ENCODE data around the gene LRRFIP1. TPM values are rescaled to one million over a fixed set of nuclear protein-coding genes. Genes with fewer than 3 reads are reported as not detected.

Gene LRRFIP1
- total RNA-seq, 1 donor from 2014 or later, result 150 TPM

DNA sequence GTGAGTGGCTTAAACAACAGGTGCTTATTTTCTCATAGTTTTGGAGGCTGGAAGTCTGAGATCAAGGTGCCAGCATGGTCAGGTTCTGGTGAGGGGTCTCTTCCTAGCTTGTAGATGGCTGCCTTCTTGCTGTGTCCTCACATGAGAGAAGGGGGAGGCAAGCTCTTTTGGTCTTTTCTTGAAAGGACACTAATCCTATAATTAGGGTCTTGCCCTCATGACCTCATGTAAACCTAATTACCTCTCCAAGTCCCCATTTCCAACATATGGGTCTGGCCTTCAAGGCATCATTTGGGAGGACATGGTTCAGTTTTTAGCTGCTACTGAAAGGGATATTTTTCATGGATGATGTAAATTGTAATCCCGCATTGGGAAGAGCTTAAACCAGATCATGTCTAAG is 189.1 kb downstream of the LRRFIP1 start:
- no peak for DNase-seq (ENCODE audit: extremely low read depth, low read depth, low spot score)

DNA sequence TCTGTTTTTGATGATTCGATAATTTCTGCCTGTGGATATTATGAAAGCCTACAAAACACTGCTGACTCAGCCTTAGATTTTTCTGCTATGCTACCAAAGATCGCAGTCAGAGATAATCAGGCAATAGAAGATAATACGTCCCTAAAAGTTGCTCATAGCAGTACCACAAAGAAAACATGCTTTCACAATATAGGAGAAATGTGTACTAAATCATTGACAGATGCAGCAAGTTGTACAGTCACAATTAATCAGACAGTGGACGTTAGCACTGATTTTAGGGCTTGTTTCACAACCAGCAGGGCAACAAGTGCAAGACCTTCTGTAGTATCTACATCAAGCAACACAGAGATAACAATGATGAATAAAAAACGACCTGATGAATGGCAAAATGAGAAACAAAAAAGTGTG is 190.7 kb downstream of the LRRFIP1 start:
- DNase-seq (ENCODE audit: extremely low read depth, low read depth, low spot score), result no peak

DNA sequence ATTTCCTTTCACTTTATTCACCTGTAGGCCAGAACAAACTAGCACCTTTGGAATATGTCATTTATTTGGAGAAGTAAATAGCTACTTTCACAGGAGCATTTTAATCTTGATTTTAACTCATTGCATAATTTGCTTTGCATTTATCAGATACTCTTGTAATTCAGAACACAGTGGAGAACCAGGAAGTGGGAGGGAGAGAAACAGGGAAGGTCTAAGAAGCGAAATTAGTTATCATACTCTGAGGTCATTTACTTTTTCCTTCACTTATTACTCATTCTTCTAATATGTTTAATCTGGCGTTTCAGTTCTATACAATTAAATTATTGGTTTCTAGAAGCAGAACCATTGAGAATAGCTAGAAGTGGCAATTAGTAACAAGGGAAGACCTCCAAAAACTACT is 191.8 kb downstream of the LRRFIP1 start:
- no peak for DNase-seq (ENCODE audit: extremely low read depth, low read depth, low spot score)

DNA sequence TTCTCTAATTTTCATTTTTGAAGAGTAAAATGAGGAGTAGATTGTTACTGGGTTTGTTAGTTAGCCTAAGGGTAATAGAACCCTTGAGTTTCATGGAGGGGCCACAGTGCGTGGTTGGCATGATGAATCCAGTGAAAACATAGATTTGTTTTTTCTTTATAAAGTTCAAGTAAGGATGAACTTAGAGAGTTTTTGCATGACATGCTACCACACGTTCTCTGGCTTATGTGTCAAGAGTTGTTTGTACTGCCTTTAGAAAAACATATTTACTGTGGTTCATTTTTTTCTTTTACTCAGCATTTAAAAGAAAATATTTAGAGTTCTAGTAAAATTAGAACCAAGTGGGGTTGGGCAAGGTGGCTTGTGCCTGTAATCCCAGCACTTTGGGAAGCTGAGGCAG is 193.0 kb downstream of the LRRFIP1 start:
- no peak for DNase-seq (ENCODE audit: extremely low read depth, low read depth, low spot score)

DNA sequence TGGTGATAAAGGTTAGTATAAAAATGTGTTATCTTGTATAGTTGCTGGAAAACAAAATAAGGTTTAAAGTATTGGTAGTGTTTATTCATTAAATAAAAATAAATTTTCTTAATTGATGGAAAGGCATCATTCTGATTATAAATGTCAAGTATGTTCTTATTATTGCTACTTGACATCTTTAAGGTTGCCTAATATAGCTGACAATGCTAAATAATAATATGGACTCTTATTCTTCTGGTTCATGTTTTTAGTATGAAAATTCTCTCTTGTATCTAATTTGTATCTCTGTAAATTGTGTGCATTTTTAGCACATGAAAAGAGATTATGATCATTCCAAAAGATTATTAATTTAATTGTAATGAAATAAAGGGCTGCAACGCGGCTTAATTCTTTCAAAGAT is 196.2 kb downstream of the LRRFIP1 start:
- no peak for DNase-seq (ENCODE audit: extremely low read depth, low read depth, low spot score)

DNA sequence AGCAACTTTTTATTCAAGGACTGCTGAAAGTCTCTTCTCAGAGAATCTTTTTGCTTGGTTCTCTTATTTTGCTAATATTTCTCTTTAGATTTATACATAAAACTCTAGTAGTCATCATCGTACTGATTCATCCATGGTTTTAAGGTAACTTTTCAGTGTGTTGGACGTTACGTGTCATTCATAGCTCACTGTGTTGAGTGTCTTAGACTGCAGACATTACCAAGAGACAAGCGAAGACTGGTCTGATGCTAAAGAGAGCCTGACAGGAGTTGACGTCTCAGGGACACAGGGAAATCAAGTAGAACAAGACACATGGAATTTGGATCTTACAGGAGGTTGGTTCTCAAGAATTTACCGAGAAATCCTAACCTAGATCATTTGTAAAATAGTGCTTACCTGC is 196.7 kb downstream of the LRRFIP1 start:
- no peak for DNase-seq (ENCODE audit: extremely low read depth, low read depth, low spot score)

DNA sequence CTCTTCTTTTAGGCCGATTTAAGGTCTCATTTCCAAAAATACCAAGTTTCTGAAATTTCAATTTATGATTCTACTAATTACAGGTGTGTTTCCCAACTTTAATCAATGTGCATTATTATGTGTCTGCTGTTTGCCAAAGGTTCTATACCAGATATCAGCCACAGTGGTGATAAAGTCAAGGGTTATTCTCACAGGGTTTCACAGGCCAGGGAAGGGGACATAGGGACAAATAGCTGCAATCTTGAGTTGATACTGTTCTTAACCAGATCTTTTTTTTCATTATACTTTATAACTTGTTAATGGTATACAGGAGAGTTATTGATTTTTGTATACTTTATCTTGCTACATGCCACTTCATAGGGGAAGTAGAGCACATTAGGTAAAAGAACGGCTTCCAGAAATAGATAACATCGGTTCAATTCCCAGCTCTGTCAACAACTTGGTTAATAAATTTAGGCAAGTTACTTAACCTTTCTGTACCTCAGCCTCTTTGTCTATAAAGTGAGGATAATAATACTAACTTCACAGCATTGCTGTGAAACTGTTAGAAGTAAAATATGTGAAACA is 200.1 kb downstream of the LRRFIP1 start:
- DNase-seq (ENCODE audit: extremely low read depth, low read depth, low spot score), result no peak

Other genes with a start within 250 kb of the LRRFIP1 start
- gene COL6A3, start 213.4 kb upstream of the LRRFIP1 start, total RNA-seq, result 59.2 and 244 TPM in 2 replicates
- 22.0 and 27.2 TPM in 2 replicates for gene MLPH, start 140.3 kb upstream of the LRRFIP1 start, total RNA-seq
- gene PRLH, start 61.0 kb upstream of the LRRFIP1 start, total RNA-seq, result not detected in 2 replicates
- 0.39 and 1.5 TPM in 2 replicates for gene RAB17, start 36.9 kb upstream of the LRRFIP1 start, total RNA-seq
- 0.05 and 0.18 TPM in 2 replicates for gene RBM44, start 171.2 kb downstream of the LRRFIP1 start, total RNA-seq
- gene RAMP1, start 232.0 kb downstream of the LRRFIP1 start, total RNA-seq, result not detected in 2 replicates